ENCODE measurements around the gene TMEM72. TPM values are rescaled to one million over a fixed set of nuclear protein-coding genes. Genes with fewer than 3 reads are reported as not detected.

TMEM72 gene
- total RNA-seq, 1 experiment from 2014 or later = not detected

GRCh38 chr10:44958898-44959246 lies 47.7 kb downstream of the TMEM72 start:
- H3K79me1 ChIP-seq (ENCODE audit: insufficient read depth, low read depth, low read length, poor library complexity, severe bottlenecking) = no peaks in the 10 kb centered on the region
- peak overlapping the region; percentile 81 for H3K4me2 ChIP-seq (ENCODE audit: insufficient read depth, insufficient read length, low read length)
- no peak overlapping the region for H2BK12ac ChIP-seq (ENCODE audit: insufficient read length, low read depth, low read length)
- H3K79me2 ChIP-seq (ENCODE audit: insufficient read depth, low read length) = no peaks in the 10 kb centered on the region
- H3K36me3 Mint-ChIP-seq (ENCODE audit: insufficient read depth in 1 of 3, low read depth in 3 of 3) = peaks cover 5 to 11% (median 9%) of the 10 kb centered on the region in 3 experiments; a peak in 6 of 7 replicates
- H4K8ac ChIP-seq (replicated peaks; ENCODE audit: insufficient read length, low read depth, low read length) = no peak overlapping the region
- no peaks in the 10 kb centered on the region for H4K20me1 ChIP-seq (ENCODE audit: control insufficient read depth, insufficient read depth, insufficient read length)
- H3T11ph ChIP-seq (ENCODE audit: low read length) = no peak overlapping the region
- peaks cover 11% of the 10 kb centered on the region for H3K23me2 ChIP-seq (ENCODE audit: insufficient read length, low read depth, low read length, poor library complexity, severe bottlenecking)
- no peak for DNase-seq
- H3K27me3 Mint-ChIP-seq (ENCODE audit: low read depth) = peaks cover 13% of the 10 kb centered on the region
- no peak overlapping the region for H3K4ac ChIP-seq (ENCODE audit: low read depth, low read length)
- H2BK20ac ChIP-seq (ENCODE audit: low read depth, low read length, poor library complexity, severe bottlenecking) = no peak overlapping the region
- no CpG with 5 or more reads among the region's 6 CpGs for WGBS (ENCODE audit: extremely low coverage, insufficient read length, low lambda C conversion rate)
- no peaks in the 10 kb centered on the region for H3K9me3 ChIP-seq (ENCODE audit: control insufficient read depth, low read depth, low read length)
- no peak overlapping the region for H2BK5ac ChIP-seq (ENCODE audit: insufficient read length, low read length)
- no peak overlapping the region for H2BK120ac ChIP-seq (ENCODE audit: low read depth, low read length, poor library complexity, severe bottlenecking)
- no peak overlapping the region for H3K56ac ChIP-seq (ENCODE audit: insufficient read length, low read depth, low read length)
- H2AK5ac ChIP-seq (ENCODE audit: insufficient read length, low read length) = no peak overlapping the region
- no peak overlapping the region for H2AFZ ChIP-seq (ENCODE audit: low read length)
- H3K18ac ChIP-seq (ENCODE audit: insufficient read length, low read depth, low read length) = no peak overlapping the region
- H3K4me1 Mint-ChIP-seq = peaks cover 51 to 52% of the 10 kb centered on the region in 2 experiments
- peak overlapping the region; percentile 79 to 87 for H3K4me3 Mint-ChIP-seq
- H3K27me3 ChIP-seq (ENCODE audit: insufficient read depth, low read length) = no peaks in the 10 kb centered on the region
- no peak overlapping the region for H4K91ac ChIP-seq (ENCODE audit: insufficient read length, low read depth, low read length)
- peaks cover 11% of the 10 kb centered on the region; the same call in 1 of the 2 replicates for H3K4me1 ChIP-seq (ENCODE audit: insufficient read depth, low read length)
- H3K14ac ChIP-seq (ENCODE audit: insufficient read depth, low read length) = no peak overlapping the region
- peak overlapping the region in 1 of 3 experiments; percentile 12; a peak in 3 of 7 replicates for H3K27ac Mint-ChIP-seq
- H2BK15ac ChIP-seq (ENCODE audit: low read depth, low read length) = no peak overlapping the region
- no peak for TF ChIP-seq CTCF (conservative IDR thresholded peaks at IDR 0.05)
- no peak overlapping the region for H3K23ac ChIP-seq (ENCODE audit: insufficient read length, low read depth, low read length)
- no peak overlapping the region for H3K27ac ChIP-seq (ENCODE audit: insufficient read length, low read depth, low read length)
- no peak overlapping the region for H4K5ac ChIP-seq (ENCODE audit: insufficient read length, low read depth, low read length)
- no peaks in the 10 kb centered on the region for H3K9me3 Mint-ChIP-seq
- peak overlapping the region; percentile 24 for H3K9ac ChIP-seq (ENCODE audit: extremely low read depth, insufficient read length, low read length)

All from H9 (cell line).